ENCODE measurements around the gene ACSL1. TPM values are rescaled to one million over a fixed set of nuclear protein-coding genes. Genes with fewer than 3 reads are reported as not detected.

ACSL1 gene
- total and polyA plus RNA-seq, 2 experiments from 2014 or later, result 6.2 to 13.1 TPM

DNA sequence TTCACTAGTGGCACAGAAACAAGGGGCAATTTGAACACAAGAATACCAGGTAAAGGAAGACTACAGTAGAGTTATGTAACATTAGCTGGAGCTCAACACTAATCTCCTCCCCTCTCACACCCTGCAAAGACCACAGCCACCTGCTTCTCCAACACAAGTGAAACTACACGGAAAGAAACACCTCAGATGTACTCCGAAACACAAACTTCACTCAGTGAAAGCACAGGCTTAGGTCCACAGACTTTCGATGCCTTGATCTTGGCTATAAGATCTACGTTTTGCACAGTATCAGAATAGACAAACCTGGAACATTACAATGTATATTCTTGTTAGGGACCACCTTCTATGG lies 7.6 kb downstream of the ACSL1 start (continued):
- TF ChIP-seq, protein P1, sequence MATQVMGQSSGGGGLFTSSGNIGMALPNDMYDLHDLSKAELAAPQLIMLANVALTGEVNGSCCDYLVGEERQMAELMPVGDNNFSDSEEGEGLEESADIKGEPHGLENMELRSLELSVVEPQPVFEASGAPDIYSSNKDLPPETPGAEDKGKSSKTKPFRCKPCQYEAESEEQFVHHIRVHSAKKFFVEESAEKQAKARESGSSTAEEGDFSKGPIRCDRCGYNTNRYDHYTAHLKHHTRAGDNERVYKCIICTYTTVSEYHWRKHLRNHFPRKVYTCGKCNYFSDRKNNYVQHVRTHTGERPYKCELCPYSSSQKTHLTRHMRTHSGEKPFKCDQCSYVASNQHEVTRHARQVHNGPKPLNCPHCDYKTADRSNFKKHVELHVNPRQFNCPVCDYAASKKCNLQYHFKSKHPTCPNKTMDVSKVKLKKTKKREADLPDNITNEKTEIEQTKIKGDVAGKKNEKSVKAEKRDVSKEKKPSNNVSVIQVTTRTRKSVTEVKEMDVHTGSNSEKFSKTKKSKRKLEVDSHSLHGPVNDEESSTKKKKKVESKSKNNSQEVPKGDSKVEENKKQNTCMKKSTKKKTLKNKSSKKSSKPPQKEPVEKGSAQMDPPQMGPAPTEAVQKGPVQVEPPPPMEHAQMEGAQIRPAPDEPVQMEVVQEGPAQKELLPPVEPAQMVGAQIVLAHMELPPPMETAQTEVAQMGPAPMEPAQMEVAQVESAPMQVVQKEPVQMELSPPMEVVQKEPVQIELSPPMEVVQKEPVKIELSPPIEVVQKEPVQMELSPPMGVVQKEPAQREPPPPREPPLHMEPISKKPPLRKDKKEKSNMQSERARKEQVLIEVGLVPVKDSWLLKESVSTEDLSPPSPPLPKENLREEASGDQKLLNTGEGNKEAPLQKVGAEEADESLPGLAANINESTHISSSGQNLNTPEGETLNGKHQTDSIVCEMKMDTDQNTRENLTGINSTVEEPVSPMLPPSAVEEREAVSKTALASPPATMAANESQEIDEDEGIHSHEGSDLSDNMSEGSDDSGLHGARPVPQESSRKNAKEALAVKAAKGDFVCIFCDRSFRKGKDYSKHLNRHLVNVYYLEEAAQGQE (IDR thresholded peaks at IDR 0.05; ENCODE audit: unreplicated experiment), result no peak
- TF ChIP-seq NANOG (IDR thresholded peaks at IDR 0.05; ENCODE audit: borderline replicate concordance) (no peak), POLR2AphosphoS5 (IDR thresholded peaks at IDR 0.05; ENCODE audit: low read depth) (no peak), CREB1 (CRISPR knock-in tag; IDR thresholded peaks at IDR 0.05; ENCODE audit: low read depth) (no peak)
- TF ChIP-seq, protein P2, sequence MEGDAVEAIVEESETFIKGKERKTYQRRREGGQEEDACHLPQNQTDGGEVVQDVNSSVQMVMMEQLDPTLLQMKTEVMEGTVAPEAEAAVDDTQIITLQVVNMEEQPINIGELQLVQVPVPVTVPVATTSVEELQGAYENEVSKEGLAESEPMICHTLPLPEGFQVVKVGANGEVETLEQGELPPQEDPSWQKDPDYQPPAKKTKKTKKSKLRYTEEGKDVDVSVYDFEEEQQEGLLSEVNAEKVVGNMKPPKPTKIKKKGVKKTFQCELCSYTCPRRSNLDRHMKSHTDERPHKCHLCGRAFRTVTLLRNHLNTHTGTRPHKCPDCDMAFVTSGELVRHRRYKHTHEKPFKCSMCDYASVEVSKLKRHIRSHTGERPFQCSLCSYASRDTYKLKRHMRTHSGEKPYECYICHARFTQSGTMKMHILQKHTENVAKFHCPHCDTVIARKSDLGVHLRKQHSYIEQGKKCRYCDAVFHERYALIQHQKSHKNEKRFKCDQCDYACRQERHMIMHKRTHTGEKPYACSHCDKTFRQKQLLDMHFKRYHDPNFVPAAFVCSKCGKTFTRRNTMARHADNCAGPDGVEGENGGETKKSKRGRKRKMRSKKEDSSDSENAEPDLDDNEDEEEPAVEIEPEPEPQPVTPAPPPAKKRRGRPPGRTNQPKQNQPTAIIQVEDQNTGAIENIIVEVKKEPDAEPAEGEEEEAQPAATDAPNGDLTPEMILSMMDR (conservative IDR thresholded peaks at IDR 0.05; ENCODE audit: low read depth in 2 of 2), result no peak

DNA sequence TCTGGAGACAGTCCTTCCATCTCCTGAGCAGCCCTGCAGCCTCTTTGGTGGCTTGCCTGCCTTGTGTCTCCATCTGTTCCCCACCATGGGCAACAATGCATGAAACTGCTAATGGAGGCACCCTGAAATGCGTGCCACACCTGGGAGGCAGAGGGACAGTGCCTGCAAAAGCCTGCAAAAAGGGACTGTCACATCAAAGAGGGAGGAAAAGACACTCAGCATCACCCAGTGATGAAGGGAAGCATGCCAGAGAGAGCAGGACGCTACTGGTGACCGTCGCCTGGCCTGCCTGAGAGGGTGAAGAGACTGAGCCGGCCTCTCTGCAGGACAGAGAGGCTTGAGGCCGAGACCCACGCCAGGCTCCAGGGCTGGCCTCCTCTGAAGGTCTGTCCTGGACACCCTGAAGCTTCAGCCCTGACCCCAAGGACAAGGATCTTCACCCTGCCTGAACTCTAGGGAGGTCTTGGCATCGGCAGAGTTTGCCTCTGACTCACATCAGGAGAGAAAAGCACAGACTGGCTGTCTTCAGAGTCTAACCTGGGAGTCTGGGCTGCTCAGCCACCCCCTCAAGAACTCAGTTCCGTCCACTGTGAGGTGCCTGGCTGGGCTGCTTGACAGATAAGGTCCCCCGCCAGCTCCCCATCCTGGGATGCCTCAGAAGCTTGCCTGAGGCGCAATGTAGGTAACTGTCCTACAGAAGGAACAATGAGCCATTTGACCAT lies 8.1 kb downstream of the ACSL1 start:
- H4K20me1 ChIP-seq (replicated peaks; ENCODE audit: insufficient read depth), result no peaks in the 10 kb centered on the region
- Mint-ChIP-seq H3K27ac (no peak overlapping the region), H3K4me1 (peaks cover 18% of the 10 kb centered on the region), H3K36me3 (ENCODE audit: low read depth) (no peaks in the 10 kb centered on the region), H3K4me3 (no peak overlapping the region), H3K27me3 (ENCODE audit: insufficient read depth, low read depth, poor library complexity) (peaks cover 5% of the 10 kb centered on the region), H3K9me3 (no peaks in the 10 kb centered on the region)
- H3K4me3 ChIP-seq, result no peak overlapping the region
- H3K9me2 ChIP-seq (ENCODE audit: insufficient read depth), result no peaks in the 10 kb centered on the region
- H3K4me1 ChIP-seq (ENCODE audit: insufficient read depth), result peaks cover 6% of the 10 kb centered on the region
- H3F3A ChIP-seq (replicated peaks; ENCODE audit: low read depth), result no peaks in the 10 kb centered on the region
- no peak overlapping the region for H2AFZ ChIP-seq
- H3K36me3 ChIP-seq (ENCODE audit: insufficient read depth), result no peaks in the 10 kb centered on the region
- no peak overlapping the region for H3K27ac ChIP-seq (ENCODE audit: low read depth)
- H3K79me2 ChIP-seq (replicated peaks; ENCODE audit: insufficient read depth), result no peaks in the 10 kb centered on the region
- DNase-seq (ENCODE audit: low spot score) (no peak), ATAC-seq (no peak)
- H3K27me3 ChIP-seq (ENCODE audit: insufficient read depth), result no peaks in the 10 kb centered on the region
- H3K4me2 ChIP-seq, result no peak overlapping the region
- no peak for TF ChIP-seq EZH2phosphoT487 (IDR thresholded peaks at IDR 0.05; ENCODE audit: unreplicated experiment)
- TF ChIP-seq, protein P3, sequence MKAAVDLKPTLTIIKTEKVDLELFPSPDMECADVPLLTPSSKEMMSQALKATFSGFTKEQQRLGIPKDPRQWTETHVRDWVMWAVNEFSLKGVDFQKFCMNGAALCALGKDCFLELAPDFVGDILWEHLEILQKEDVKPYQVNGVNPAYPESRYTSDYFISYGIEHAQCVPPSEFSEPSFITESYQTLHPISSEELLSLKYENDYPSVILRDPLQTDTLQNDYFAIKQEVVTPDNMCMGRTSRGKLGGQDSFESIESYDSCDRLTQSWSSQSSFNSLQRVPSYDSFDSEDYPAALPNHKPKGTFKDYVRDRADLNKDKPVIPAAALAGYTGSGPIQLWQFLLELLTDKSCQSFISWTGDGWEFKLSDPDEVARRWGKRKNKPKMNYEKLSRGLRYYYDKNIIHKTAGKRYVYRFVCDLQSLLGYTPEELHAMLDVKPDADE (IDR thresholded peaks at IDR 0.05), result no peak
- TF ChIP-seq, protein P2 (conservative IDR thresholded peaks at IDR 0.05; ENCODE audit: low read depth in 2 of 2), result no peak
- TF ChIP-seq EZH2 (IDR thresholded peaks at IDR 0.05; ENCODE audit: low read depth, unreplicated experiment), result no peak
- TF ChIP-seq, protein P1 (IDR thresholded peaks at IDR 0.05; ENCODE audit: unreplicated experiment), result no peak

All from GM23338 (cell line).